Panc1 (cell line): Measurements from ENCODE around the gene ARMC2. TPM values are rescaled to one million over a fixed set of nuclear protein-coding genes. Genes with fewer than 3 reads are reported as not detected.

ENCODE experiments used
- ATAC-seq: fragments of 200-7000 bp; cut with Tn5 transposase; 2 replicates; pipeline ENCODE4 v1.9.1; 2020; ENCODE audit warnings: mild to moderate bottlenecking, moderate library complexity
- BruUV-seq: library from RNA; stranded (reverse); fragments of 400-500 nt; replicated peaks from 2 replicates; lab custom pipeline; 2021; lab: Mats Ljungman, UMichigan
- CTCF ChIA-PET: fragments of 300-600 bp; sonication (Branson Sonifier 250); formaldehyde crosslinking; loops from one replicate; lab custom pipeline; 2022; ENCODE audit warnings: antibody characterized with exemption; lab: Charles Lee
- POLR2A ChIA-PET: fragments of 300-600 bp; sonication (Branson Sonifier 250); formaldehyde crosslinking; loops from one replicate; lab custom pipeline; 2022; ENCODE audit warnings: antibody characterized with exemption; lab: Charles Lee
- DNase-seq: peaks from one replicate; pipeline ENCODE4 v3.0.0-alpha.2; 2010; ENCODE audit warnings: low read depth, low spot score
- H3K27ac ChIP-seq: 2 replicates; pipeline ENCODE4 v1.5.1; 2011; ENCODE audit warnings: mild to moderate bottlenecking, low read length, inconsistent platforms
- H3K27me3 ChIP-seq: fragments of 200-500 bp; sonication (Bioruptor generic); 2 replicates; pipeline ENCODE4 v1.6.0; 2014; ENCODE audit warnings: low read length, inconsistent platforms; ENCODE audit not compliant: control insufficient read depth, insufficient read depth
- H3K36me3 ChIP-seq: fragments of 200-500 bp; sonication (Bioruptor generic); 2 replicates; pipeline ENCODE4 v1.5.1; 2014; ENCODE audit warnings: inconsistent platforms, mild to moderate bottlenecking, low read length, moderate library complexity; ENCODE audit not compliant: control insufficient read depth, insufficient read depth
- H3K4me1 ChIP-seq: 2 replicates; pipeline ENCODE4 v1.5.1; 2011; ENCODE audit warnings: inconsistent platforms, mild to moderate bottlenecking, low read length, moderate library complexity; ENCODE audit not compliant: control insufficient read depth, insufficient read depth
- H3K4me3 ChIP-seq, 2 experiments: 2 replicates each; pipeline ENCODE4 v1.5.1; 2011 to 2012; ENCODE audit warnings: low read depth in 2 of 2, low read length in 2 of 2, mild to moderate bottlenecking in 2 of 2, inconsistent platforms in 1 of 2, moderate library complexity in 1 of 2
- H3K9me3 ChIP-seq: fragments of 200-500 bp; sonication (Bioruptor generic); 2 replicates; pipeline ENCODE4 v1.5.1; 2014; ENCODE audit warnings: low read depth, mild to moderate bottlenecking, inconsistent platforms, low read length, moderate library complexity; ENCODE audit not compliant: control insufficient read depth, insufficient read depth
- POLR2AphosphoS5 ChIP-seq: IDR thresholded peaks from 2 replicates; pipeline ENCODE4 v1.6.1; 2012; ENCODE audit warnings: mild to moderate bottlenecking, low read depth, low read length, moderate library complexity
- REST ChIP-seq, 2 experiments: IDR thresholded peaks; 2 replicates each; pipeline ENCODE4 v1.6.1; 2011 to 2012; ENCODE audit warnings: low read depth in 2 of 2, control low read depth in 1 of 2, low read length in 1 of 2, mild to moderate bottlenecking in 1 of 2, moderate library complexity in 1 of 2; ENCODE audit not compliant: insufficient read depth in 1 of 2
- SIN3A ChIP-seq: IDR thresholded peaks from 2 replicates; pipeline ENCODE4 v1.6.1; 2012; ENCODE audit warnings: low read depth, mild to moderate bottlenecking, low read length, moderate library complexity, borderline replicate concordance; ENCODE audit not compliant: insufficient read depth
- TCF7L2 ChIP-seq: IDR thresholded peaks from 2 replicates; pipeline ENCODE4 v1.6.1; 2011; ENCODE audit warnings: mild to moderate bottlenecking, low read depth, low read length, inconsistent platforms
- in situ Hi-C: cut with HindIII; loops from 2 replicates; pipeline ENCODE4 v1.10.0; 2016; ENCODE audit warnings: low sequenced_read_pairs, low pct_unique_long_range_greater_than_20kb
- intact Hi-C: fragments of 100-400 bp; cut with micrococcal nuclease; formaldehyde crosslinking; loops from one replicate; pipeline ENCODE4 v1.10.0; 2022; ENCODE audit not compliant: unreplicated experiment
- total RNA-seq: library from RNA; stranded (reverse); gene quantifications from one replicate; pipeline ENCODE4 v1.2.1, GENCODE V29; 2021; ENCODE audit not compliant: unreplicated experiment
- TF ChIP-seq, protein P1 (sequence below): fragments of 450-650 bp; IDR thresholded peaks from 2 replicates; pipeline ENCODE4 v1.5.1; 2017; ENCODE audit warnings: mild to moderate bottlenecking

The ARMC2 gene
- total RNA-seq, 1 experiment from 2014 or later, result 9.3 TPM

- Histone ChIP-seq H3K36me3 (no peaks in the 10 kb centered on the region), H3K27me3 (peaks cover 5% of the 10 kb centered on the region; the same call in 1 of the 2 replicates), H3K4me1 (peaks cover 14% of the 10 kb centered on the region; the same call in 1 of the 2 replicates), H3K4me3 (no peak overlapping the region), H3K27ac (no peak overlapping the region), H3K9me3 (no peaks in the 10 kb centered on the region)
- no TSS peak for BruUV-seq
- ChIA-PET CTCF (no interaction called here), POLR2A (interaction anchor here (0.5 kb wide), 1 partner anchor 303 kb away, joined by 4 read pairs; no protein-coding TSS in a partner anchor)
- TF ChIP-seq POLR2AphosphoS5, result no peak
- TF ChIP-seq, protein P1, sequence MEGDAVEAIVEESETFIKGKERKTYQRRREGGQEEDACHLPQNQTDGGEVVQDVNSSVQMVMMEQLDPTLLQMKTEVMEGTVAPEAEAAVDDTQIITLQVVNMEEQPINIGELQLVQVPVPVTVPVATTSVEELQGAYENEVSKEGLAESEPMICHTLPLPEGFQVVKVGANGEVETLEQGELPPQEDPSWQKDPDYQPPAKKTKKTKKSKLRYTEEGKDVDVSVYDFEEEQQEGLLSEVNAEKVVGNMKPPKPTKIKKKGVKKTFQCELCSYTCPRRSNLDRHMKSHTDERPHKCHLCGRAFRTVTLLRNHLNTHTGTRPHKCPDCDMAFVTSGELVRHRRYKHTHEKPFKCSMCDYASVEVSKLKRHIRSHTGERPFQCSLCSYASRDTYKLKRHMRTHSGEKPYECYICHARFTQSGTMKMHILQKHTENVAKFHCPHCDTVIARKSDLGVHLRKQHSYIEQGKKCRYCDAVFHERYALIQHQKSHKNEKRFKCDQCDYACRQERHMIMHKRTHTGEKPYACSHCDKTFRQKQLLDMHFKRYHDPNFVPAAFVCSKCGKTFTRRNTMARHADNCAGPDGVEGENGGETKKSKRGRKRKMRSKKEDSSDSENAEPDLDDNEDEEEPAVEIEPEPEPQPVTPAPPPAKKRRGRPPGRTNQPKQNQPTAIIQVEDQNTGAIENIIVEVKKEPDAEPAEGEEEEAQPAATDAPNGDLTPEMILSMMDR, result no peak
- no peak for TF ChIP-seq SIN3A
- TF ChIP-seq TCF7L2, result no peak
- TF ChIP-seq REST (IDR thresholded peaks at IDR 0.05; ENCODE audit: insufficient read depth in 1 of 2, low read depth in 2 of 2, low read length in 1 of 2), result no peak
- in situ Hi-C loops, result no loop called here
- DNase-seq, result no peak
- ATAC-seq, result no peak
- intact Hi-C loops, result no loop called here
These were observed 1.6 kb upstream of the ARMC2 start for GRCh38 chr6:108846628-108847027.

DNA sequence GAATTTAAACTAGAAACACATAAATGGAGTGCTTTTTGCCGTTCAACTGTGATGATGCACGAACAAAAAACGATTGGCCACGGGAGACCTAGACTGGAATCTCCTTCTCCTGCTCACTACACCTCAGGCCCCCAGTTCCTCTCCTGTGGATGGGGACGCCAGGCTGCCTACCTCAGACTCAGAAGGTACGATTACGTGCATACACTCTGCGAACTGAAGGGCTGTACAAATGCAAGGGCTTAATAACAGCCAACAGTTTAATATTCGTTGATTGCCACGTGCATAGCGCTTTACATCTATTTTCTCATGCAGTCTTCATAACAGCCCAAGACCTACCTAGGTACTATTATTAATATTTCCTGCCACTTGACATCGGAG lies 495 bp upstream of the ARMC2 start:
- ChIA-PET POLR2A (interaction anchor here (0.6 to 0.8 kb wide), 3 partner anchors 25 to 1024 kb away, joined by 3 read pairs; partner anchors contain the start of gene SESN1), CTCF (interaction anchor here (0.6 to 0.9 kb wide), 2 partner anchors 12 to 225 kb away, joined by 3 read pairs; no protein-coding TSS in a partner anchor)
- Histone ChIP-seq H3K36me3 (no peaks in the 10 kb centered on the region), H3K9me3 (no peaks in the 10 kb centered on the region), H3K27me3 (peaks cover 5% of the 10 kb centered on the region; the same call in 1 of the 2 replicates), H3K4me3 (peak overlapping the region; percentile 80 to 88), H3K27ac (peak overlapping the region; percentile 89), H3K4me1 (peaks cover 14% of the 10 kb centered on the region; the same call in 1 of the 2 replicates)
- ATAC-seq (peak; percentile 23), DNase-seq (no peak)
- TF ChIP-seq TCF7L2 (no peak), SIN3A (no peak), POLR2AphosphoS5 (no peak), REST (IDR thresholded peaks at IDR 0.05; ENCODE audit: insufficient read depth in 1 of 2, low read depth in 2 of 2, low read length in 1 of 2) (no peak)
- TF ChIP-seq, protein P1, result no peak
- in situ Hi-C loops, result no loop called here
- no TSS peak for BruUV-seq
- intact Hi-C loops, result no loop called here
